Measurements from ENCODE around the gene KMO. TPM values are rescaled to one million over a fixed set of nuclear protein-coding genes. Genes with fewer than 3 reads are reported as not detected.
A peak's percentile ranks its signal among the peaks of the same experiment; 100 is the strongest.

KMO gene
- 0.12 and 2.6 TPM in 2 replicates for total RNA-seq (2014; rRNA removed; shearing (Covaris generic))

- DNase-seq (ENCODE audit: low spot score): no peak
Observed at GRCh38 chr1:241532162-241532531, at the start of gene KMO. Gene KMO (plus strand): TSS chr1:241532378. CDS start chr1:241532445, 67 bp downstream.

GRCh38 chr1:241482761-241483250 lies 49.4 kb upstream of the KMO start:
- DNase-seq (ENCODE audit: low spot score): peak; percentile 16

DNA sequence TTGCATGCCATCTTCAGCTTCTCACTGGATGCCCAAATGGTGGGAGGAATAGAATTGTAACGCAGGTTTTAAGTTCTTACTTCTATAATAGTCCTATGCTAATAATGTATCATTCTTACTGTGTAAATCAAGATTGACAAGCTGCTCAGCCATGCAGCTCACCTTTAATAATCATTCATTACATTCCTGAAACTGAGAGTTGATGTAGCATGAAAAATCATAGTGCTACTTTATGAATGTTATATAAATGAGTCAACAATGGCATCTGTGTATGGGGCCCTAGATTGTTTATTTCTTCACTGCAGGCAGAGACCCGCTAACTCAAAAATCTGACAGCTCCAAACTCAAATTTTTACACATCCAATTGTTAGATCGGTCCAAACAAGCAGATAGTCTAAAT lies 47.0 kb upstream of the KMO start:
- no peak for DNase-seq (ENCODE audit: low spot score)

DNA sequence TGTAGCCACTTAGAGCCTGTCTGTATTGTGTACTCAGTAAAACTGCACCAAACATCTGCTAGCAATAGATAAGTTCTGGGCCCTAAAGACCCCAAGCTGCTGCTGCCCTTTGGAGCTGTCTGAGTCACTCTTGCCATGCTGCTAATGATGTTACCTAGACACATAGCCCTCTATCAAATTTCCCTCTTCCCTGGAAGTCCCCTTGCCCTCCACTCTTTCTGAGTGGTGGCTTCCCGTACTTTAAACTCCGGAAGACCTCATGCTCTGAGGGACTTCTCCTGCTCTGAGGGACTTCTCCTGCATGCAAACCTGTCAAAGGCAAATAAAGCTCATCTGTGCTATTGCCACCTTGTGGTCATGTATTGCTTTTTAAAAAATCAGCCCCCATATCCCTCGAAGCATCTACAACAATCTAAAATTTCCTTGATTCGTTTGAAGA lies 46.6 kb upstream of the KMO start:
- DNase-seq (ENCODE audit: low spot score): peak; percentile 21

GRCh38 chr1:241488739-241489138 lies 43.4 kb upstream of the KMO start:
- DNase-seq (ENCODE audit: low spot score): no peak

- no peak for DNase-seq (ENCODE audit: low spot score)
Observed at GRCh38 chr1:241495741-241496140, 36.4 kb upstream of the KMO start.

- DNase-seq (ENCODE audit: low spot score): peak; percentile 30
Observed at GRCh38 chr1:241499910-241500309, 32.3 kb upstream of the KMO start.

DNA sequence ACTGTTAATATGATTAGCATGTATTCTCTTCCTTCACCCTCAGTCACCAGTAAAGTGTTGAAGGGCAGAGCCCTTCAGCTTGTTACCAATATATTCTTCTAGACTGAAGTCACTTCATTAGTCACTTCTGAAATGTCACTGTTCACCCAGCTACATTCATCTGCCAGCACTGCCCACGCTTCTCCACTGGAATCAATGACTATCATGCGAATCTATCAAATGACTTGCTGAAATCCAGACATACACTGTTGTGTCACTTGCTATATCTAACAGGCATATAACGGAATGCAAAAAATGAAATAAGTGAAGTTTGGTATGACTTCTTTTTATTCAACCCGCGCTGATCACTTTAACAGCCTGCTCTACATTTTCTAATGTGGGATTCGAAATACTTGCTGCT lies 28.7 kb upstream of the KMO start:
- DNase-seq (ENCODE audit: low spot score): no peak

DNA sequence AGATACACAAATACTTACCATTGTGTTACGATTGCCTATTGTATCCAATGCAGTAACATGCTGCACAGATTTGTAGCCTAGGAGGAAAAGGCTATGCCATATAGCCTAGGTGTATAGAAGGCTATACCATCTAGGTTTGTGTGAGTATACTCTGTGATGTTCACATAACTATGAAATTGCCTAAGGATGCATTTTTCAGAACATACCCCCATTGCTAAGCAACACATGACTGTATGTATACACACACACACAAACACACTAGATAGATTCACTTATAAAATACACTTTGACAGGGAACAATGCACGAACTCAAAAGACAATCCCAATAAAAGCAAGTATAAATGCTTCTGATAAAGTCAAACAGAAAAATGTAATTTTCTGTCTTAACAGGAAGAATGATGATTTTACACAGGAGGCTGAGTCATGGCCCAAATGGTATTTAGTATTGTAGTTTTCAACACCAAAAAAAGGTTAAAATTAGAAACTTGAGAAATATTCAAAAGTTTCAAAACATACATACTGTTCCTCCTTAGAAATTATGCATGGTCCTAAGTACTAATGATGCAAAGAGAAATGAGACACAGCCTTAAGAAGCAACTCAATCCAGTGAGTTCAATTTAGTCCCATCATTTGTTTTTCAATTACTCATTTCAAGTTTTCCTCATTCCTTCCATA lies 24.9 kb upstream of the KMO start:
- DNase-seq (ENCODE audit: low spot score): no peak

DNA sequence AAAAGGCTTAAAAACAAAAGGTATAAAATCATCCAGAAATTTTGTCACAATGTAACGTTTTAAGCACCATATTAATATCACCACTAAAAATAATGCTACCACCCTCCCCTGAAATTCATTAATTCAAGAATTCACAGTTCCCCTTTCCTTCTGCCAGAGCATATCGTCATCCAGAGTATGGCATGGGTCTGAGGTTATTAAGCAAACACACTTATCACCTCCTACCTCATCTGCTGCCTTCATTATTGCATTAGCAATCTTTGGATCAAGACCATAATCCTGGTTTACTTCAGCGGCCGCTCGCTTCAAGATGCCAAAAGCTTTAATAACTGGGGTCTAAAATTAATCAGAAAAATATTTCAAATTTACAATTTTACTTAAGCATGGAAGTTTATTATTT lies 18.8 kb upstream of the KMO start:
- DNase-seq (ENCODE audit: low spot score): no peak

DNA sequence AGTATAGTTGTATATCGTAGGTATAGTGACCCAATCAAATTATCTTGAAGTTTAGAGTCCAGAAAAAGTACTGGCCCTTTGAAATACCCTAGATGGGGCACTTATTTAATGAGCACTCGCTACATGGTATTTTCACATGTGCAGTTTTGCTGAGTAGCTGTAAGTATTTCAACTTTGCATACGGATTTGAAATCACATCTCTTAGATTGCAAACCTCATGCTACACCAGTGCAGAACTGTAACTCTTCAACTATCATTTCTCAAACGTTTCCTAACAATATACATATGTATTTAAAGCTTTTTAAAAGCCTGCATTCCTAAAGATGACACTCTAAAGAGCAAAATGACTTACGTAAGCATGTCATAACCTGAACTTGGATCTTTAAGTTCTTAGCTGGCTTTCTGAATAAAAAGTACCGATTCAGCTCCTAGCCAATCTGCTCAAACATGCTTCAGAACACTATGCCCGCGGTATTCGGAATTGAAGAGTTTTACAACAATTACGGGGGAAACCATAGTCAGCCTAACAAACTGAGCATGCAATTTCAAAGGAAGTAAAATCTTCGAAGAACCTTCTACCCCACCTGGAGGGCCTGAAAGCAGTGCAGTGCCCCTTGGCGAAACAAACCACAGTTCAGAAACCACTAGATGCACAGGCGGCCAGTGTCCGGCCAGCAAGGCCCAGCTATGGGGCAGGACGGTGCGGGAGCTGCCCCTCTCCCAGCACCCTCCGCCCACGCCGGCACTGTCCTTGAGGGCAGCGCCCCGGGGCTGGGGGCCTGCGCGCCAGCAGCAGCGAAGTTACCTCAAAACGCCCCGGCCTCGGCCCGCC lies 13.5 kb upstream of the KMO start:
- DNase-seq (ENCODE audit: low spot score): no peak

DNA sequence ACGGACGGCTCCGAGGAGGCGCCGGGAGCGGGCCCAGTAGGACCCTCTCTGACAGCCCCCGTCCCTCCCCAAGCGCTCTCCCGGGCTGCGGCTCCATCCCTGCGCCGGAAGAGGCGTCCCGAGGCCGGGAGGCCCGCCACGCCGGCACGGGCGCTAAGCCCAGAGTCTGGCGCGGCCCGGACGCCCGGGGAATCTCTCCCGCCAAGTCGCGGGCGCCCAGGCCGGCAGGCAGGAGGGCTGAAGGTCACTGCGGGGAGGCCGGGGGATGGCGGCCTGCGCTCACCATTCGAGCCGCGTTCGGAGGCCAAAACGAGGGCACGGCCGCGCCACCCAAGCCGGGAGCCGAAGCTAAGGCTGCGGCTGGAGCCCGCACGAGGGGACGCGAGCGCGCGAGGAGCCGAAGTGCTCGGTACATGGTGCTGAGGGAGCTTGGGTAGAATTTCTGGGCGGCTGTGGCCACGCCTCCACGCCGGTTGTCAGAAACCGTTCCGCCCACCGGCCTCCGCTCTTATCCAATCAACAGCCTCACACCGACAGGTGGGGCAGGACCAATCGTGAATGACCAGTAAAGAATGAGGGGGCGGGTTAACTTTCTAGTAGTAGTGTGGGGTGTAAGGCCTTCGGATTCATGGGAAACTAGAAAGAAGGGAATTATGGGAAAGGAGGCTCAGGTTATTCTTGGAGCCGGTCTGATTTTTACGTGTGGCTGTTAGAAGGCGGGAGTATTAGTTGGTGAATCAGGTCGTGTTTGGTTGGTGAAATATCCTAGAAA lies 12.7 kb upstream of the KMO start, which contains the start of gene FH:
Gene FH (minus strand): TSS at position 448 of the 772 bp plus-strand sequence. CDS start 33 bp downstream, at position 415.
- DNase-seq (ENCODE audit: low spot score): peak; percentile 98

DNA sequence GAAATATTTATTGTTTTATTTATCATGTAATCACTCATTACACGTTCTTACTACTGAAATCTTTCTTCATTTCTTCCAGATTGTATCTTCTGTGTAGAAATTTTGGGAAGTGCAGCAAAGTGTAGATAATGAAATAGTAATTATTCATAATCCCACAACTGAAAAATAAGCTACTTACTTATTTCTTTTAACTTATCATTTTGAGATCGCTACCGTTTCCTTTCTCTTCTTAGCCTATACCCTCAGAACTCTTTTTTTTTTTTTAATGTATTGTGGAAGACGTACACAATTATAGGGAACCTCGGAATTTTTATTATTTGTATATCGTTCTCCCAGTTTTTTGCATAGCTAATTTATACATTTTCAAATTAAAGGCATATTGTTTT lies 12.1 kb upstream of the KMO start:
- DNase-seq (ENCODE audit: low spot score): no peak

- DNase-seq (ENCODE audit: low spot score): no peak
Observed at GRCh38 chr1:241521718-241522117, 10.5 kb upstream of the KMO start.

DNA sequence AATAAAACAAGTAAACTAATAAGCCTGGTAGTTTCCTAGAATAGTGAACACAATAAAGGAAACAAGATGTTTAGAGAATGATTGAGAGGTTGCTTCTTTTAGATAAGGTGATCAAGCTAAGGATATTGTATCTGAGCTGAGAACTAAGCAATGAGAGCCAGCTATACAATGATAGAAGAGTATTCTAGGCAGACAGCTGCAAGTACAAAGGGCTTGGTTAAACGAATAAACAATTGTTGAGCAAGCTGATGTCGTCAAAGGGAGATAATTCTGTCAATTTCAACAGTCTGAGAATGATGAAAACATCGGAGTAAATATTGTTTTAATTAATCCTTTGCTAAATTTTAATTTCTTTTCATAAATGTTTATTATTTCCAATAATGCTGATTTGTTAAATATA lies 7.2 kb upstream of the KMO start:
- no peak for DNase-seq (ENCODE audit: low spot score)

- DNase-seq (ENCODE audit: low spot score): no peak
Observed at GRCh38 chr1:241527146-241527545, 5.0 kb upstream of the KMO start.

DNA sequence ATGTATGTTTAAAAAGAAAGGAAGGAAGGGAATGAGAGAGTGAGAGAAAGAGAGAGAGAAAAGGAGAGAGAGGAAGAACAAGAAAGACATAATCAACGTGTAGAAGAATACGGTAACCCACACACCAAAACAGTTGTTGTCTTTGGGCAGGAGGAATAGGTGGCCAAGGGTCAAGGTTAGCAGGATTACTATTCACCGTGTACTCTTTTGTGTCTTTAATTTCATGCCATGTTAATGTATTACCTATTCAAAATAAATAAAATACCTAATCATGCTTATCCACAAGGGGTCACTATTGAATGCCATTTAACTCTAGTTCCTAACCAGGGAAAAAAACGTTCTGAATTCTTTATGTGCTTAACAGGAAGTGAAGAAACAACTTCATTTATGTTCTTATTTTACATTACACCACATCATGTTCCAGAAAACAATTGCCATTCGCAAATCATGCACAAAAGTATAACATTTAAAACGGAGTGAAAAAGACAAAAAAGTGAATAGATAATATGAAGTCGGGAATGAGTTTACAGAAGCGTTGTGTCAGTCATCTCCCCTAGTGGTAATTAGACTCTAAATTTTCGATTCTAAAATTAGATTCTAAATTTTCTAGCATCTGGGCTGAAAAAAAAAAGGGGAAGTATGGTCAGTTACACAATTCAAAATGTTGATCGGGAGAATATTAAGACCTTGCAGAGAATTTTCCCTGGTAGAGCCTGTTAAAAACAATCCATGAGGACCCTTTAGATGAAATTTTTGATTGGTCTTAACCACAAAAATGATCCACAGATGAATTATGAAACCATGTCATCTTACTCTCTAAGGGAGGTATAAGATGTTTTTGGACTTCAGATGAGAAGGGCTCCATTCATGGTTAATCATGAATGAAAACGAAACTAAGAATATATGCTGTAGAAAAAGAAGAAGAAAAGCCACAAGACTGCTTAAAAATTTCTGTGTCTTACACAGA lies 700 bp upstream of the KMO start:
- peak; percentile 76 for DNase-seq (ENCODE audit: low spot score)

GRCh38 chr1:241532864-241533263 lies 686 bp downstream of the KMO start:
- DNase-seq (ENCODE audit: low spot score): no peak

DNA sequence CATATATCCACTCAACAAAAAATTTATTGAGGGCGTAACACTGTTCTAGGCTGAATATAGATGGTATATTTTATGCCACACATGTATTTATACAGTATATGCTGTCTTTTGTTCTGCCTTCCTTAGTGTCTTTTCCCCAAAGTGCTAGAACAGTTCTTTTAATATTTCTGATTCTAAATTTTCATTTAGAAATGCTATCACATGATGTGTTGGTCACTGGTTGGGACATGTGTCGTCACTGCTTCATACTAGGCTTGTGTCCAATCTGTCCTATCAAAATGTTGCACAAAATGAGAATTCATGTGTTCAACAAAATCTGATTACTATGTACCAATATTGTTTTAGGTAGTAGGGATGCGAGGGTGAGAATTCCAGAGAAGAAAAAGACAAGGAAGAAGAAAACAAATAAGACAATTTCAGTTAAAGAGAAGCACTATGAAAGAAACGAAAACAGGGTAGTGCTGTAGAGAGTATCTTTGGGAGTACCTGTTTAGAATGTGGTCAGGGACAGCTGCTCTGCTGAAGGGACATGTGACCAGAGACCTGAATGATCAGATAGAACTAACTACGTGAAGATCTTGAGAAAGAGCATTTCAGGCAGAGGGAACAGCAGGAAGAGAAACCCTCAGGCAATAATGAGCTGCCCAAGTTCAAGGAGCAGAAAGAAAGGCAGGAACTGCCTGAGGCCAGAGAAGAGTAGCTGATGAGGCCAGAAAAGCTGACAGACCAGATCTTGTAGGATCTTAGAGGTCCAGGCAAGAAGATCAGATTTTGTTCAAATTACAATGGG lies 1.3 kb downstream of the KMO start:
- DNase-seq (ENCODE audit: low spot score): no peak

DNA sequence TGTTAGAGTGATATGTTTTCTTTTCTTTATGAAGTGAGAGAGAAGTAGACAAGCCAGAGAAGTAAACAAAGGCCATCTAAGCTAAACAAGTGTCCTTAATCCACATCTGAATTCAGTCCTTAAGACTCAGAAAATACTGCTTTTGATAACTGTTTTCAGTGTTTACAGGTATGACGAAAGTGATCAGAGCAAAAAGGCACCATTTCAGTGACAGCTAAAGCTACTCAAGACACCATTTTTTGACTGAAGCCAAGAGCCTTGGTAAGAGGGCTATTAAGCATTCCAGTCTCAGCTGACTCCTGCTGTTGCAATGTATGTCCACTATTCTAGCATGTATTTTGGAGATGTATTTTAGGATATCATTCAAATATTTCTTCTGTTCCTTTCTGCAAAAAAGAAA lies 4.1 kb downstream of the KMO start:
- no peak for DNase-seq (ENCODE audit: low spot score)

All from H4 (cell line).